Measurements from ENCODE around the gene KIAA1755.

The KIAA1755 gene

GRCh38 chr20:38220587-38221118 lies 39.9 kb downstream of the KIAA1755 start:
- no peak for DNase-seq (ENCODE audit: low read depth in 2 of 3, low spot score in 1 of 3)

DNA sequence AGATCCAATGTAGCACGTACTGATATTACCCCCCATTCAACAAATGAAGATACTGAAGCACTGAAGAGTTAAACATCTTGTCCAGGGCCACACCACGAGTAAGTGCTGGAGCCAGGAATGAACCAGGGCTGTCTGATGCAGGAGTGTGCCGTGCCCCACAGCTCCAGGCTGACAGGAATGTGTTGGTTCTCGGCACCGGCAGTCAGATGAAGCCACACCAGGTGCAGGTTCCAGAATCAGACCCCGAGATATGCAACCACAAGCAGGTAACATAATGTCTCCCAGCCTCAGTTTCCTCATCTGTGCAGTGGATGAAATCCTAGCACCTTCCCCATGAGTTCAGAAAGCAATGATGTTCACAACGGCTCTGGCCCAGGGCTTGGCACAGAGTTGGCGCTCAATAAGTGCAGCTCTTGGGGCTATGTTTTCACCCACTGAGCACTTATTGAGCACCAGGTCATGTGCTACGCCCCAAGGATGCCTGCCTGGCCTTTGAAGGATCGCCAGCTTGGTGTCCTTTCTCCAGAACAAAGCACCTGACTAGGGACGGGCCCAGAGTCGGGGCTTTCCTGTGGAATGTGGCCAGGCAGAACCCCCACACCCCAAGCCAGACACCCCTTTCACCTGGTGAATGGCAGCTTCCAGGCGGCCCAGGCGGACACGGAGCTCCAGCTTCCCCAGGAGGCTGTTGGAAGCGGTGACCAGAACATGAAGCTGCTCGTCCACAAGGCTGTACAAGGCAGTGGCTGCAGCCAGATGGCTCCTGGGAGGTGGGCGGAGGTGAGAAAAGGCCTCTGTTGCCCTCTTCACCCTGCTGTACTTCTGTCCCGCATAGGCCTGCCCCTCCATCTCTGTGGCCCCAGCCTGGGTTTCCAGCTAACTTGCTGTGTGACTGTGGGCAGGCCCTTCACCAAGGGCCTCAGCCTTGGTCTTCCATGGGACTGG lies 41.3 kb downstream of the KIAA1755 start:
- no peak for DNase-seq (ENCODE audit: low read depth in 2 of 3, low spot score in 1 of 3)

- no peak for DNase-seq (ENCODE audit: low read depth in 2 of 3, low spot score in 1 of 3)
Observed at GRCh38 chr20:38218566-38218885, 42.0 kb downstream of the KIAA1755 start.

DNA sequence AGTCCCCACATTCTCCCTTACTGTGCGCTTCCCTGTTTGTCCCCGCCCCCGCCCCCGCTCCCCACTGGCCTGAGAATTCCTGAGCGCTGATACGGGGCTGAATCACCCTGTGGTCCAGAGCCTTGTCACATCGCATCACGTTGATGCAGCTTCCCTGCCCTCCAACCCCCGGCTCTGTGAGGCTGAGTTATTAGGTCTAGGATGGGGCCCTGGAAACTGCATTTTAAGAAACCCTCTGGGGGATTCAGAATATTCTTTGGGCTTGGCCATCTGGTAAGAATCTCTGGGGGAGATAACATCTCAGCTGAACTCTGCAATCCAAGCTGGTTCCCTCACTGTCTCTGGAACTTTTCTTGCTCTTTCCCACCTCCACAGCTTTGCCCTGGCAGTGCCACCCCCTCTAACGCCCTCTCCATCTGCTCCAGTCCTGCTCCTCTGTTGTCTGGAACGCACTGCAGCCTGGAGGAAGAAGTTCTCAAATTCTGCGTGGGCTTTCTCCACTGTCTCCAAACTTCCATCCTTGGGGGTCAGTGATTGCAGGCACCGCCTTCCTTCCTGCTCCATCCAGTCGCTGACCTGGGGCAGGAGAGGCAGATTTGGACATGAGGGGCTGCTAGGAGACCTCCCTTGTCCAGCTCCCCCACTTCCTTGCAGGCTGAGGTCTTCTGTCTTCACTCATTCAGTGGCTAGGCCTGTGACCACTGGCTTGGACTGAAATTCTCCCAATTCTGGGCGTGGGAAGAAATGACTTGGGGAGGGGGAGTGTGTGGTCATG lies 42.6 kb downstream of the KIAA1755 start:
- DNase-seq (ENCODE audit: low read depth in 2 of 3, low spot score in 1 of 3) = no peak

DNA sequence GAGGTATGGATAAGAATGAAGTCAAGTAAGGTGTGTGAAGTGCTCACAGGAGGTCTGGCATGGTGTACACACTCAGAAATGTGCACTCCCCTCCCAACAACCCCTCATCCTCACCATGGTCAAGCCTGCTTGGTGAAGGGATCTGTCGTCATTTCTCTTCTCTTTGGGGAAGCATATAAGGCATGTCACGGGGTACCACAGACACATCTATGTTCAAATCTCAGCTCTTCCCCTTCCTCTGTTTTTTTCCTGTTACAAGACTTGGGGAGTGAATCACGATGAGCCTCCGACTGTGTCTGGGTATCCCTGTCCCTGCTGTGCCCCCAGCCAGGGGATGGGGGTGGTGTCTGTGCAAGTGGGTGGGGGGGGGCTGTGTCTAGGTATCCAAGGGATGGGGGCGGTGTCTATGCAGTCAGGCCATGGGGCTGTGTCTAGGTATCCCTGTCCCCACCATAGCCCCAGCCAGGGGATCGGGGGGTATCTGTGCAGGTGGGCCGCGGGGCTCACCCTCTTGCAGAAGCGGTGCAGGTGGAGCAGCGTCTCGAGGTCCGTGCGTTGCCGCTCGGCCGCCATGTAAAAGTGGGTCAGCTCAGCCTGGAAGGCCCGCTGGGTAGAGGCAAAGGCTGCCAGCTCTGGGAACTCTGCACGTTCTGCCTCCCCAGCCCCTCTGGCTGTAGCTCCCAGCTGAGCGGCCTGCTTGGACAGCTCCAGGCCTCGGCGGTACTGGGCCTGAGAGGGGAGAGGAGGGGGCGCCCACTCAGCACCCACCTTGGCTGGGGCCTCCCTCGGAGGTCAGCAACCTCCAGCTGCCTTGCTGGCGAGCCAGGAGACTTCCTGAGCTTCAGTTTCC lies 43.6 kb downstream of the KIAA1755 start:
- no peak for DNase-seq (ENCODE audit: low read depth in 2 of 3, low spot score in 1 of 3)

DNA sequence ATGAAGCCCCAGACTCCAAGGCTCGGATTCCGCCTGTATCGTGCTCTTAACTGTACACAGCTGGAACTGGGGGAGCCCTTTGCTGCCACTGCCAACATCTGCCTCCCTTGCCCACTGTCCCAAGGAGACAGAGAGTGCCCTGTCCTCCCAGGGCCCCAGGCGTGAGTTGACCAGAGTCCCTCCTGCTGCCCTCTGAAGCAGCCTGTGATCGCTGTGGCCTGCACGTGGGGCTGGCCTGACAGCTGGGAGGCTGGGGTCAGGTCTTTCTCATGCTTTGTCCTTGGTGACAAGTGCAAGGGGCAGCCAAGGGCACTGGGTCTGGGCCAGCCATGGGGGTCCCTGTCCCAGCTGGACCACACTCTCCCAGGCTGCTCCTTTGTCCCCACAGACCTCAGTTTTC lies 44.3 kb downstream of the KIAA1755 start:
- DNase-seq (ENCODE audit: low read depth in 2 of 3, low spot score in 1 of 3) = no peak

DNA sequence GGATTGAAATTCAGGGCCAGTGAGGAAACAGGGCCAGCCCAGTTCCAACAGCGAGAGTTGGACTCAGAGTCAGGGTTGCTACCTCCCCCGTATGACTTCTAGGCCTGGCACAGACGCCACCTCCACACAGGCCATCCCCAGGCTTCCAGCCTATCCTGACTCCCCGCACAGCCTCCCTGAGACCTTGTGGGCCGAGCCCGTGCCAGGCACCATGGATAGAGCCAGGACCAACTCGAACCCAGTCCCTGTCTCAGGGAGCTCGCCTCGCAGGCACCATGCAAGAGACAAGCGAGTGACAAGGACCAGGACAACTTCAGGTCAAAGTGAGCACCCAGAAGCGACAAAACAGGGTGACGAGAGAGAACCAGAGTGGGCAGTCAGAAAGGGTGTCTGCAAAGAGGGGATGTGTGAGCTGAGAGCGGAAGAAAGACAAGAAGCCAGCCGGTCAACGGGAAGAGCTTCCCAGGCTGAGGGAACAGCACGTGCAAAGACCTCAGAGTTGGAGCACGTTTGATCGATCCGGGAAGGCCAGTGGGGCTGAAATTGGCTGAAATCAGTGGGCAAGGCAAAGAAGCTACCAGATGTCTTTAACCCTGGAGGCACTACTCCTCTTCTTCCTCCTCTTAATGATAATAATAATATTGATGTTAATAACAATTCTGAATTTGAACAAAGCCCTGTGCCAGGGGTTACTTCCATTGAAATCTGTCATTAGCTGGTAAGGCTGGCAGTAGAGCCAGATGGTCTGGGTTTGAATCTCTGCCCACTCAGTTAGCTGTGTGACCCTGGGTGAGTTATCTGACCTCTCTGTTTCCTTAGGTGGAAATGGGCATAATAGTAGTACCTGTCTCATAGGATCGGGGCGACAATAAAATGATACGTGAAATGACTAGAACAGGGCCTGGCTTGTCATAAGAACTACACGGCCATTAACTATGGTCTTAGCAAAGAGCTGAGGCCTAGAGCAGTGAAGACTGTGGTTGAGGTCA lies 45.0 kb downstream of the KIAA1755 start:
- no peak for DNase-seq (ENCODE audit: low read depth in 2 of 3, low spot score in 1 of 3)

- DNase-seq (ENCODE audit: low read depth in 2 of 3, low spot score in 1 of 3) = no peak
Observed at GRCh38 chr20:38214256-38215193, 46.0 kb downstream of the KIAA1755 start.

DNA sequence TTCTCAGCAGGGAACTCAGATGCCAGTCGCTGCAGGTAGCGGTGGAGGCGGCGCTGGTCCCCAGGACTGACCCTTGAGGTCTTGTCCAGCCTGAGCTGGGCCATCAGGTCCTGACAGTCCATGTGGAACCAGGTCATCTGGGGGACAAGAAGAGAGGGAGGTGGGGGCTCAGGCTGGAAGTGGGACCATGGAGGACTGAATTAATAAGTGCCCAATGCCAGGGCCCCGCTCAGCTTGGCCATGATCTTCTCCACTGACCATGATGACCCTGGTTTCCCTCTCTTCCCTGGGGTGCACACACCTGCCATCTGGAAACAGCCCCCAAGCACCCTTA lies 47.0 kb downstream of the KIAA1755 start:
- DNase-seq (ENCODE audit: low read depth in 2 of 3, low spot score in 1 of 3) = no peak

DNA sequence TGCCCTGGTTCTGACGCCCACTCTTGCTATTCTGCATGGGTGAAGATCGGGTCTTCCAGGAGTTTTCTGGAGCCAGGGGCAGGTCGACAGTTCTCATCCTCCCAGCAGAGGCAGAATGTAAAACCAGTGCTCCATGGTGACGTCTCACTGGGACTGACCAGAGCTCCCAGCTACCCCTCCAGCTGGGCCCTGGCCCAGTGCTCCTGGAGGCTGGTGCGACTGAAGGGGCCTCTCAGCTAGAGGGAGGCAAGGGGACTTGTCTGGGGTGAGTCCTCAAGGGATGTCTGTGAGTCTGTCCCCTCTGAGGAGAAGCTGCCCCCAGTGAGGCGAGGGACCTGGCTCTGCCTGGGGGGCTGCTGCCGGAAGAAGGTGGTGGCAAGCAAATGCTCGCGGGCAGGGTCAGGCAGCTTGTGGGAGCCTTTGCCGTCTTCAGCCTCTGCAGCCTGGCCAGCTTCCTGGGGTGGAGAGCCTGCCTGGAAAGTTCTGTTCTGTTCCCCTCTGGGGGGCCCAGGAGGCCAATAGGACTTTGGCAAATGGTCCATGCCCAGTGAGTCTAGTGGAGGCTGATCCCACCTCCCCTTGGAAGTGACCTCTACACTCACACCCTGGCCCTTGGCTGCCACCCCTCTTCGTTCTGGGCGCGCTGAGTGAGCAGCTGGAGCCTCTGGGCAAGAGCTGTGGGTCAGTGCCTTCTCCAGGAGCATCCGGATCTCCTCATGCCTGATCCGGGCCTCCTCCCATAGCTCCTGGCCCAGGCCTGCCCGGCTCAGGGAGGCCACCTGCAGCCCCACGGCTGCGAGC lies 47.5 kb downstream of the KIAA1755 start:
- DNase-seq (ENCODE audit: low read depth in 2 of 3, low spot score in 1 of 3) = no peak

DNA sequence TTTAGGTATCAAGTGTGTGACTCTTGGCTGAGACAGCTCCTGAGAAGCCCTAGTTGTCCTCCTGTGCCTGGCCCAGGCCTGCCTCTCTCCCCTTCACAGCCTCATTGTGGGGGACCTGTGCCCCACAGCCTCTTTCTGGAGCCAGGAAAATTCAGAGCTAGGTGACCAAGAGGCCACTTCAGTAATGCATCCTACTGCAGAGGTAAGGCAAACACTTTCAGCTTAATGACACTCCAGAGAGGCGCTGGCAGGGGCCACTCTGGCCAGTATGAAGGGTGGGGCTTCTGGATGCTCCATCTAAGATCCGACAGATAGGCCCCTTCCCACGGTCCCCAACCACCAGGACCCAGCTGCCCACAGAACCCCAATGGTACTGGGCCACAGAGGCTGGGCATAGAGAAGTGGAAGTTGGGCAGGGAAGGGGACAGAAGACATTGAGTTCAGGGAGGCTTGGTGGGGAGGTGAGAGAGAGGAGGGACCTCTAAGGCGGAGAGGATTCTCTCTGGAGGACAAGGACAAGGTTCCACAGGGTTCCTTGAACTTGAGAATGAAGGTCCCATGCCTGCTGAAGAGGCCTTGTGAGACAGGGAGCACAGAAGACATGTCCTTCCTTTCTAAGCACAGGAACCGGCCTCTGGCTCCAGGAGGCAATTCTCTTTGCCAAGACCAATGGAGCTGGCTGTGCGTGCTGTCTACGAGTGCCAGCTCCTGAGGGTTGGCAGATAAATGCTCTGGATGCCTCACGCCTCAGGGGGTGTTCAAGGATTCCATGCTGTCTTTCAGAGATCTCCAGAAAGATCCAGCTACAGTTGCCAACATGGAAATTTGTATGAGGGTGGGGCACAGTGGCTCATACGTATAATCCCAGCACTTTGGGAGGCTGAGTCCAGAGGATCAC lies 49.1 kb downstream of the KIAA1755 start:
- DNase-seq (ENCODE audit: low read depth in 2 of 3, low spot score in 1 of 3) = no peak

DNA sequence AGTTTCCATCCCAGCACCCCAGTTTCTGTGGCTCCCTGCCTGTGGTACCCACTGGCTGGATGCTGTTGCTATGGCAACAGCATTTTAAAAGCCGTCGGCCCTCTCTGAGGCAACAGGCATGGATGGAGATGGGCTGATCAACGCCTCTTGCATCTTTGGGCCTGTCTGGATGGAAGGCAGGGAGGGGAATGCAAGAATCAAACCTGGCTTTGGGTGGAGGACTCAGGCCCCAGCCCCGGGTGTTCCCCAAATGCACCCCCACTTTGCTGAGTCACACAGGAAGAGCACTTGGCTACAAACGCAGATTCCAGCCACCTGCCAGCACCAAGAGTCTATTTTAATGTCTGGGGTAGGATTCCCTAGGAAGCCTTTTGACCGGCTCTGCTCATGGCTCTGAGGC lies 49.8 kb downstream of the KIAA1755 start:
- no peak for DNase-seq (ENCODE audit: low read depth in 2 of 3, low spot score in 1 of 3)

- DNase-seq (ENCODE audit: low read depth in 2 of 3, low spot score in 1 of 3) = no peak
Observed at GRCh38 chr20:38209736-38210405, 50.7 kb downstream of the KIAA1755 start.

DNA sequence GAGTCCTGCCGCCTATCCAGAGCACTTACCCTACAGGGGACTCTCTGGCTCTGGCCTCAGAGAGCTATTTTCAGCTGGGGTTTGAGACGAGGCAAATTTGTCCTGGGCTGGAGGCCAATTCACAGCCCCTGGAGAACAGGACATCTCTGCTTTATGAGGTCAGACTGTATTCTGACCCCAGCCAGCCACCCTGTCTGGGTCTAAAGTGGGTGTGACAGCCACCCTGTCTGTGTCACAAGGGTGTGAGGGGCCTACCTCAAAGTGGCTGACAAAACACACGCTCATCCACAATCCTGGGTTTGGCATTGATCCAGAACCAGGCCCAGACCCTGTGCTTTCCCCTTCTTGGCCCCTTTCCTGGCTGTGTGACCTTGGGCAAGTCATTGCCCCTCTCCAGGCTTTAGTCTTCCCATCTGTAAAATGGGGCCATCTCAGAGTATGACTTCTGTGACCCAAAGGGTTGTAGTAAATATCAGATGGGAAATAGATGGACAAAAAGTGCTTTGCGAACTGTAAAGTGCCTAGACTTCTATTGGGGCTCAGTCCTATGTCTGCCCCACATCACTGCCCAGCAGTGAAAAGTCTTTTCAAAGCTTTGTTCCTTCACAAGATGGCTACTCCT lies 51.4 kb downstream of the KIAA1755 start:
- no peak for DNase-seq (ENCODE audit: low read depth in 2 of 3, low spot score in 1 of 3)

- DNase-seq (ENCODE audit: low read depth in 2 of 3, low spot score in 1 of 3) = no peak
Observed at GRCh38 chr20:38208523-38208922, 52.0 kb downstream of the KIAA1755 start.

GRCh38 chr20:38208088-38208487 lies 52.4 kb downstream of the KIAA1755 start:
- DNase-seq (ENCODE audit: low read depth in 2 of 3, low spot score in 1 of 3) = no peak
